H1 (cell line): ENCODE results near the gene SPANXD. TPM values are rescaled to one million over a fixed set of nuclear protein-coding genes. Genes with fewer than 3 reads are reported as not detected.

Experiments
- CBX8 ChIP-seq: fragments of 300-800, 300-1000 bp; sonication (generic); IDR thresholded peaks from 2 replicates; pipeline ENCODE4 v1.7.1; 2016; ENCODE audit warnings: low read depth, low read length, borderline replicate concordance
- EP300 ChIP-seq, 2 experiments: IDR thresholded peaks; 1 replicate in 1 of 2; 2 replicates in 1 of 2; pipeline ENCODE4 v1.6.1; 2011 to 2012; ENCODE audit warnings: low read depth in 2 of 2, low read length in 2 of 2, mild to moderate bottlenecking in 2 of 2, borderline replicate concordance in 1 of 2, inconsistent platforms in 1 of 2, moderate library complexity in 1 of 2
- KDM4A ChIP-seq: IDR thresholded peaks from one replicate; pipeline ENCODE4 v1.7.1; 2012; ENCODE audit warnings: low read depth, mild to moderate bottlenecking, moderate library complexity, low read length, inconsistent platforms; ENCODE audit not compliant: severe bottlenecking
- MAFK ChIP-seq: IDR thresholded peaks from 2 replicates; pipeline ENCODE4 v1.6.1; 2012; ENCODE audit warnings: low read depth, mild to moderate bottlenecking, improper control_type of control experiment, low read length
- MAX ChIP-seq: IDR thresholded peaks from 2 replicates; pipeline ENCODE4 v1.6.1; 2012; ENCODE audit warnings: inconsistent platforms
- POLR2A ChIP-seq, 2 experiments: IDR thresholded peaks; 1 replicate in 1 of 2; 2 replicates in 1 of 2; pipeline ENCODE4 v1.6.1; 2011; ENCODE audit warnings: low read depth in 2 of 2, low read length in 2 of 2, mild to moderate bottlenecking in 2 of 2; ENCODE audit errors: control extremely low read depth in 1 of 2
- POLR2AphosphoS5 ChIP-seq: IDR thresholded peaks from 2 replicates; pipeline ENCODE4 v1.6.1; 2011; ENCODE audit warnings: low read depth, low read length
- POU5F1 ChIP-seq: IDR thresholded peaks from 2 replicates; pipeline ENCODE4 v1.6.1; 2011; ENCODE audit warnings: low read depth, mild to moderate bottlenecking, low read length, moderate library complexity
- SIN3A ChIP-seq, 2 experiments: IDR thresholded peaks in 1 of 2; conservative IDR thresholded peaks in 1 of 2; 2 replicates each; pipeline ENCODE4 v1.6.1; 2011 to 2012; ENCODE audit warnings: low read length in 2 of 2, improper control_type of control experiment in 1 of 2, low read depth in 1 of 2, mild to moderate bottlenecking in 1 of 2
- SP2 ChIP-seq: IDR thresholded peaks from 2 replicates; pipeline ENCODE4 v1.6.1; 2012; ENCODE audit warnings: mild to moderate bottlenecking, low read length, inconsistent platforms
- TAF1 ChIP-seq: IDR thresholded peaks from 2 replicates; pipeline ENCODE4 v1.6.1; 2011; ENCODE audit warnings: mild to moderate bottlenecking, low read depth, low read length
- TBP ChIP-seq: IDR thresholded peaks from 2 replicates; pipeline ENCODE4 v1.6.1; 2011; ENCODE audit warnings: low read depth, low read length, improper control_type of control experiment
- YY1 ChIP-seq: IDR thresholded peaks from 2 replicates; pipeline ENCODE4 v1.6.1; 2011; ENCODE audit warnings: low read depth, mild to moderate bottlenecking, low read length
- polyA plus RNA-seq, 7 experiments: library from polyadenylated mRNA; depleted of rRNA in 3 of 7; stranded (reverse) in 5 of 7; unstranded in 2 of 7; fragments of >200 nt in 5 of 7; fragments of 200-250 nt in 2 of 7; gene quantifications; 1 replicate in 5 of 7; 2 replicates in 1 of 7; 4 replicates in 1 of 7; pipeline versions ENCODE4 v1.2.1 to v1.2.3, GENCODE V29; 2011 to 2013; ENCODE audit warnings: missing spikeins in 2 of 7, mixed read lengths in 2 of 7
- total RNA-seq: library from RNA; stranded (reverse); fragmentation: NEBNext Ultra II Directional; extraction: Animal tissue kit (Norgen Biotek cat#: 25700); gene quantifications from 2 replicates; pipeline ENCODE4 v1.2.1, GENCODE V29; 2021

The SPANXD gene
- total and polyA plus RNA-seq, 2 of the 8 experiments (the other 6 are each of a cell fraction or from before 2014, with no cell fraction given), result not detected

- TF ChIP-seq EP300 (IDR thresholded peaks at IDR 0.05; ENCODE audit: borderline replicate concordance in 1 of 2, low read depth in 2 of 2, low read length in 2 of 2) (no peak), POLR2AphosphoS5 (no peak), MAFK (no peak), SIN3A (conservative IDR thresholded peaks at IDR 0.05 in 1 of 2, IDR thresholded peaks at IDR 0.05 in 1 of 2; ENCODE audit: low read depth in 1 of 2, low read length in 2 of 2) (no peak), YY1 (no peak), CBX8 (no peak), MAX (no peak), TBP (no peak), POU5F1 (no peak), POLR2A (IDR thresholded peaks at IDR 0.05; ENCODE audit: control extremely low read depth in 1 of 2, low read depth in 2 of 2, low read length in 2 of 2) (no peak), SP2 (no peak), TAF1 (no peak), KDM4A (no peak)
Measured at GRCh38 chrX:141673946-141674345, 24.6 kb downstream of the SPANXD start (continued).
